GM12801 (cell line): ENCODE measurements around the gene MACROD2.

ENCODE experiments used
- TF ChIP-seq, protein P1 (sequence below): IDR thresholded peaks from one replicate; pipeline ENCODE4 v1.5.1; 2011; ENCODE audit warnings: control low read depth; ENCODE audit not compliant: insufficient read length; ENCODE audit errors: extremely low read depth

The MACROD2 gene

DNA sequence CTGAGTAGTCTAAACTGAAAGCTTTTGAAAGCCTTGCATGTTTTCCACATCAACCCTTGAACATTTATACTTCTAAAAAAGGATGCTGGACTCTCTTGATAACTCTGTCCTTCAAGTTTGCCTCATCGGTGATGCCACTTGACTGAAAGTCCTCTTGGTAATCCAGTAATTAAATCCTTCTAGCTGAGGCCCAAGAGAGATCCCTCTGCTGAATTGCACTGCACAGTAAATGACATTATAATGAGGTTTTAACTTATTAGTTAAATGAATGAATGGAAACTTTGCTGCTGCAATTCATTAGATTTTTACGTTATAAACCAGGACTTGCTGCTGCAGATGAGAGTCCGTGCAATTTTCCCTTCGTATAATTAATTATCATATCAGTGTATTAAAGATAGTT lies 706.0 kb downstream of the MACROD2 start:
- TF ChIP-seq, protein P1, sequence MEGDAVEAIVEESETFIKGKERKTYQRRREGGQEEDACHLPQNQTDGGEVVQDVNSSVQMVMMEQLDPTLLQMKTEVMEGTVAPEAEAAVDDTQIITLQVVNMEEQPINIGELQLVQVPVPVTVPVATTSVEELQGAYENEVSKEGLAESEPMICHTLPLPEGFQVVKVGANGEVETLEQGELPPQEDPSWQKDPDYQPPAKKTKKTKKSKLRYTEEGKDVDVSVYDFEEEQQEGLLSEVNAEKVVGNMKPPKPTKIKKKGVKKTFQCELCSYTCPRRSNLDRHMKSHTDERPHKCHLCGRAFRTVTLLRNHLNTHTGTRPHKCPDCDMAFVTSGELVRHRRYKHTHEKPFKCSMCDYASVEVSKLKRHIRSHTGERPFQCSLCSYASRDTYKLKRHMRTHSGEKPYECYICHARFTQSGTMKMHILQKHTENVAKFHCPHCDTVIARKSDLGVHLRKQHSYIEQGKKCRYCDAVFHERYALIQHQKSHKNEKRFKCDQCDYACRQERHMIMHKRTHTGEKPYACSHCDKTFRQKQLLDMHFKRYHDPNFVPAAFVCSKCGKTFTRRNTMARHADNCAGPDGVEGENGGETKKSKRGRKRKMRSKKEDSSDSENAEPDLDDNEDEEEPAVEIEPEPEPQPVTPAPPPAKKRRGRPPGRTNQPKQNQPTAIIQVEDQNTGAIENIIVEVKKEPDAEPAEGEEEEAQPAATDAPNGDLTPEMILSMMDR = no peak

DNA sequence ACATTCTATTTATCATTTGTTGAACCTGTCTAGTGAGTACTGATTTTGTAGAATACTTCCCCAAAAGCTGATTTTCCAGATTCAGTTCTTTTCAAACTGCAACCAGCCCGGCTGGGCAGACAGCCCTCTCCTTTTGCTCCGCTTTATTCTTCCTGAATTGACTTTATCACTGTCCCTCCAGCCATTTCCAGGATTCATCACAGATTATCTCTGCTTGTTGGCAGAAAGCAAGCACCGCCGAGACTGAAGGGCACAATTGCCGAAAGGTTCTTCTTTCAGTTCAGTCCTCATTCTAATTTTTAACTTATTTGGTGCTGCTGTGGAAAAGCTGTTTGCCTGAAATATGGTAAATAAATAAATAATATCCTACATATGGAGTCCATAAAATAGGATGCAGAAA lies 711.2 kb downstream of the MACROD2 start:
- TF ChIP-seq, protein P1 = no peak

DNA sequence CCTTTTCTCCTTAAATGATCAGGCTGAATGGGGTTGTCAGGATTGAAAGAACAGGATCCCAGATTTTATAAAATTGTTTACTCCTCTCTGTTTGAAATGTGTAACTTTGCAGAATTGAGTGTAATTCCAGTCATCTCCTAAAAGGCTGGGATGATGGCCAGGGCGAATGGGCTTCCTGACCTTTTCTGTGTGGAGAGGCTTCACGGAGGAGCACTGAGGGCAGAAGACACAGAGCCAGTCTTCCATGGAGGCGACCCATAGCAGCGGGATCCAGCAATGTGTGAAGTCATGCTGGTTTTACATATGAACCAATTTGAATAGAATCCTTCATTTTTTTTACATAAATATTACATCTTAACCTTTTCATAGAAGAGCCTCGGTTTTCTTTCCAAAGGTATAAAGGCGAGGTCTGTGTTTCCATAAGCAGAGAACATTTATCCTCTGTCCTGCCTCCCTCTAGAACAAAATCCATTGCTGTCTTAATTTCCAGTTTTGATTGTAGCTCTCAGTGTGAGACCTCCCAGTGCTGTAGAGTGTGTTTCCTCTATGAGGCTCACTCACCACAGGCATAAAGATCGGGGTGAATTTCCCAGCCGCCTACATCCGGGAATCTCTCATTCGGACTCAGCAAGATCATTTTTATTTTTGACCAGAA lies 711.8 kb downstream of the MACROD2 start:
- TF ChIP-seq, protein P1 = no peak

DNA sequence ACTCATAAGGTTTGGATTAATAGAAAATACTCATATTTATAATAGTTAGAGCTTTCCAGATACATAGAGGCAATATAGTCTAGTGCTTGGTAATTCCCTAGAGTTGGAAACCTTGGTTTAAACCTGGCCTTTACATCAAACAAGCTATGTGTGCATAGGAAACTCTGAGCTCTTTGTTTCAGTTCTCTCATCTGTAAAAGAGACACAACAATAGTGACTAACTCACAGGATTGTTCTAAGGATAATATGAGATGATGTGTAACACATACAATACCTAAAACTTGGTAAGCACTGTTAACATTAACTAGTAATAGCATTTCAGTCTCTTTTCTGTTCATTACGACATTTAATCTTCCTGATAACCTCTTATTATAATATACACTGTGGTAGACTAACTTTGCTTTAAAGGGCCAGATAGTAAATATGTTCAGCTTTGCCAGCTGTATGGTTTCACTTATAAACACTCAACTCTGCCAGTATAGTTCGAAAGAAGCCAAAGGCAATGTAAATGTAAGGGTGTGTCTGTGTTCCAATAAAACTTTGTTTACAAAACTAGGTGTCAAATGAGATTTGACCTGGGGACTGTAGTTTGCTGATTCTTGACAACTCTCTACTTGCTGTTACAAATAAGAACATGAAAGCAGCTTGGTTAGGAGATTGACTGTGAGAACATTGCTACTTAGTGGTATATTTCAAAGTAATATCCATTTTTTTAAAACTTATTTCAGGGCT lies 712.7 kb downstream of the MACROD2 start:
- TF ChIP-seq, protein P1 = no peak

DNA sequence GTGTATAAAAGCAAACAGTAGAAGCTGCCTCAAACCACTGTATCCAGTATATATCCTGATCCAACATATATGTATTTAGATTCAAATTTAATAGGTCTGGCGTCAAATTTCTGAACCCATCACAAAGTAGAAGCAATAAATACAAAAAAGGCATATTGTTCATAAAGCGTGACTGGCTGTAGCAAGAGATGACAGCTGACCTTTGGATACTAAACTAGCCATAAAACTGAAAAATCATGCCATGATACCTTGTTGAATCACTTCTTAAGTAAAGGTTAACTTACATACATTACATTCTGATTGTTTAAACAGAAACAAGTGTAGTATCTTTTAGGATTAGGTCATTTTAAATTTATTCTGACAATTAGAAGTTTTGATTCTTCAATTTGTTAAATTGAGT lies 714.1 kb downstream of the MACROD2 start:
- TF ChIP-seq, protein P1 = no peak

DNA sequence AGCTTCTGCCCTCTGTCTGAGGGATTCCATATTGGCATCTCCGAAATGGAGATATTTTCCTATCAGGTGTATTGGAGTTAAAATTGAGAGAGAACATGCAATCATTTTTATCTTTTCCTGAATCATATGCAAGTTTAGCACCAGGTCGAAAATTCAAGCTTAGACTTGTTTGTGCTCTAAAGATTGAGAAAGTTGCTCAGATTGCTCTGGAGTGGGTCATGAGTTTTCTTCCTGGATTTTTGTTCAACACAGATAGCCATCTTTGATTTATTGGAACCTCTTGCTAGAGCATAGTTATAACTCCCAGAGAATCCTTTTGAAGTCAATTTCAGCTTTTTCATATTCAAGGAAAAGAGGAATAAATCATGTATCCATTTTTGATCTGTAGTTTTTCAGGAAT lies 715.6 kb downstream of the MACROD2 start:
- TF ChIP-seq, protein P1 = no peak

DNA sequence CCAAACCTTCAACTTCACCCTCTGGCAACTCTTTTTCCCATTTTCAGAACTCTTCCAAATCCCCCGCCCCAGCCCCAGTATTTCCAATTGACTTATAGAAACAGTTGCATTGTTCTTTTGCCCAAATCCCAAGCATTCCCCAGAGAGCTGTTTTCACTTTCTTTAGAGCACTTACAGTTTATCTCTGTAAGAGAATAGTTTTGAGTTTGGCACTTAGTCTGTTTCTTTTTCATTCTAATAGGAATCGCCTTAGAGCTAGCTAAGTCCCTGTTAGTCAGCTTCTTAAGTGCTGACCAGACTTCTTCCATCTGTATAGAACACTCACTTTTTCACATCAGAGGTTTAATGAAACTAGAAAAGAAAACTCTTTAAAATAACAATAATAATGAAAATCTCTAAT lies 716.3 kb downstream of the MACROD2 start:
- TF ChIP-seq, protein P1 = no peak
